ENCODE data around the gene CACNA2D4. TPM values are rescaled to one million over a fixed set of nuclear protein-coding genes. Genes with fewer than 3 reads are reported as not detected.

CACNA2D4 gene
- total RNA-seq, 1 donor: 0.72 TPM

DNA sequence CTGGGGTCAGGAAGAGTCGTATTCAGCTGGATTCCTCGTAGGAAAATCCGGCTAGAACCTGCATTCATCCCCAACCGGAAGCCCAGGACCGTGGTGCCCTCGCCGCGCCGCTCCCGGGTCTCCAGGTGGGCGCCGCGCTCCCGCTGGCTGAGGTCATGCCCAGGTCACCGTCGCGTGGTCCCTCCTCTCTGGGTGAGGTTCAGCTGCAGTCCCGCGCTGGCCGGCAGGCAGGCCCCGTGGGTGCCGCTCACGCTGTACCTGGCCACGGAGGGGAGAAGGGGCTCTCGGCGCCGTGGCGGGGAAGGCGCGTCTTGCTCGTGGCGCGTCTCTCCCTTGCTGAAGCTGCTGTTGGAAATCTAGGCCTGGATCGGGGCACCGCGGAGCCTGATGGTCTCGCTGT is 53.6 kb downstream of the CACNA2D4 start:
- H3K27me3 ChIP-seq (ENCODE audit: insufficient read depth, low read length): peaks cover 51% of the 10 kb centered on the region
- no peak overlapping the region for H3K27ac ChIP-seq (ENCODE audit: low read depth, low read length)
- H3K79me2 ChIP-seq (ENCODE audit: insufficient read depth, low read length): no peaks in the 10 kb centered on the region
- DNase-seq (ENCODE audit: insufficient read length, low spot score, missing footprints): no peak
- no peaks in the 10 kb centered on the region for H4K20me1 ChIP-seq (ENCODE audit: insufficient read depth, low read length)
- no peaks in the 10 kb centered on the region for H3K9me3 ChIP-seq (ENCODE audit: low read depth, low read length)
- no peak overlapping the region for H2AFZ ChIP-seq (ENCODE audit: low read length)
- TF ChIP-seq, protein P1, sequence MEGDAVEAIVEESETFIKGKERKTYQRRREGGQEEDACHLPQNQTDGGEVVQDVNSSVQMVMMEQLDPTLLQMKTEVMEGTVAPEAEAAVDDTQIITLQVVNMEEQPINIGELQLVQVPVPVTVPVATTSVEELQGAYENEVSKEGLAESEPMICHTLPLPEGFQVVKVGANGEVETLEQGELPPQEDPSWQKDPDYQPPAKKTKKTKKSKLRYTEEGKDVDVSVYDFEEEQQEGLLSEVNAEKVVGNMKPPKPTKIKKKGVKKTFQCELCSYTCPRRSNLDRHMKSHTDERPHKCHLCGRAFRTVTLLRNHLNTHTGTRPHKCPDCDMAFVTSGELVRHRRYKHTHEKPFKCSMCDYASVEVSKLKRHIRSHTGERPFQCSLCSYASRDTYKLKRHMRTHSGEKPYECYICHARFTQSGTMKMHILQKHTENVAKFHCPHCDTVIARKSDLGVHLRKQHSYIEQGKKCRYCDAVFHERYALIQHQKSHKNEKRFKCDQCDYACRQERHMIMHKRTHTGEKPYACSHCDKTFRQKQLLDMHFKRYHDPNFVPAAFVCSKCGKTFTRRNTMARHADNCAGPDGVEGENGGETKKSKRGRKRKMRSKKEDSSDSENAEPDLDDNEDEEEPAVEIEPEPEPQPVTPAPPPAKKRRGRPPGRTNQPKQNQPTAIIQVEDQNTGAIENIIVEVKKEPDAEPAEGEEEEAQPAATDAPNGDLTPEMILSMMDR (IDR thresholded peaks at IDR 0.05; ENCODE audit: extremely low read depth, low read depth, low read length): no peak
- H3K4me1 ChIP-seq (ENCODE audit: insufficient read depth, low read length): no peaks in the 10 kb centered on the region
- no peaks in the 10 kb centered on the region for H3K36me3 ChIP-seq (ENCODE audit: insufficient read depth, low read length)
- no peak overlapping the region for H3K4me2 ChIP-seq (ENCODE audit: insufficient read depth, low read length)
- H3K4me3 ChIP-seq (ENCODE audit: insufficient read depth, low read length): no peak overlapping the region

DNA sequence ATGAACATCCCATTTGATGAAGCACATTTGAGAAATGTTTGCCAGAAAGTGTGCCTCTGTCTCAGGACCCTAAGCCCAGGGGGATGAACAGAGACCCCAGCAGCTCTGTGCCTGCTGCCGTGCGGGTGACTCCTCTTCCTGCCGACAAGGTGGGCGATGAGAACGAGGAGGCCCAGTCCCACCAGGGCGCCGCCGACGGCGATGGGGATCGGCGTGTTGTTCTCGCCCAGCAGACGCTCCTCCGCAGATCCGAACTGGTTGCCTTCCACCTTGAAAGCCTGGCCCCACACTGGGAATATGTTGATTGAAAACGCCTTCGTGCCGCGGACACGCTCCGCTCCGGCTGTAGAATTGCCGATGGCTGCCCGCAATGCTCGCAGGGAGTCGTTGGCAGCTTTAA is 54.0 kb downstream of the CACNA2D4 start:
- Histone ChIP-seq H3K27me3 (ENCODE audit: insufficient read depth, low read length) (peaks cover 48% of the 10 kb centered on the region), H3K9me3 (ENCODE audit: low read depth, low read length) (no peaks in the 10 kb centered on the region), H3K27ac (ENCODE audit: low read depth, low read length) (no peak overlapping the region), H3K4me1 (ENCODE audit: insufficient read depth, low read length) (no peaks in the 10 kb centered on the region), H3K79me2 (ENCODE audit: insufficient read depth, low read length) (no peaks in the 10 kb centered on the region), H3K4me2 (ENCODE audit: insufficient read depth, low read length) (no peak overlapping the region), H3K4me3 (ENCODE audit: insufficient read depth, low read length) (no peak overlapping the region), H4K20me1 (ENCODE audit: insufficient read depth, low read length) (no peaks in the 10 kb centered on the region), H2AFZ (ENCODE audit: low read length) (no peak overlapping the region), H3K36me3 (ENCODE audit: insufficient read depth, low read length) (no peaks in the 10 kb centered on the region)
- DNase-seq (ENCODE audit: insufficient read length, low spot score, missing footprints): no peak
- TF ChIP-seq, protein P1 (IDR thresholded peaks at IDR 0.05; ENCODE audit: extremely low read depth, low read depth, low read length): no peak

DNA sequence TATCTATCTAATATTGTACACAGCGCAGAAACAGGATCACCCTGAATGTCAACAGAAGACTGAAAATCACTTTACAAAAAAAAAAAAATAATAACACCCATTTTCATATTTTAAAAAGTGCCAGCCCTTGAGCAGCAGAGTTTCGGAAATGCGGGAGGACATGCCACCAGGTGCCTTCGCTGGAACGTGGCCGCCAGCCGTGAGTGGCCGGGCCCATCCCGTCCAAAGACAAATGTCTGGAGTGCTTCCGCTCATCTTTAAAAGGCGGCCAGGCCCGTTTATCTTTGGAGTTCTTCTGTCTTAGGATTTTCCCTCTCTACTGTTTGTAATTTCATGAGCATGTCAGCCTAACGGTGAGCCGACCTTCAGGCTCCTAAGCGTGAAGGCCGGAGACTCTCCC is 54.6 kb downstream of the CACNA2D4 start:
- Histone ChIP-seq H2AFZ (ENCODE audit: low read length) (no peak overlapping the region), H3K79me2 (ENCODE audit: insufficient read depth, low read length) (no peaks in the 10 kb centered on the region), H3K36me3 (ENCODE audit: insufficient read depth, low read length) (no peaks in the 10 kb centered on the region), H3K9me3 (ENCODE audit: low read depth, low read length) (no peaks in the 10 kb centered on the region), H3K4me2 (ENCODE audit: insufficient read depth, low read length) (no peak overlapping the region), H3K4me1 (ENCODE audit: insufficient read depth, low read length) (no peaks in the 10 kb centered on the region), H4K20me1 (ENCODE audit: insufficient read depth, low read length) (no peaks in the 10 kb centered on the region), H3K27ac (ENCODE audit: low read depth, low read length) (no peak overlapping the region), H3K27me3 (ENCODE audit: insufficient read depth, low read length) (peaks cover 48% of the 10 kb centered on the region), H3K4me3 (ENCODE audit: insufficient read depth, low read length) (no peak overlapping the region)
- TF ChIP-seq, protein P1 (IDR thresholded peaks at IDR 0.05; ENCODE audit: extremely low read depth, low read depth, low read length): no peak
- DNase-seq (ENCODE audit: insufficient read length, low spot score, missing footprints): no peak

DNA sequence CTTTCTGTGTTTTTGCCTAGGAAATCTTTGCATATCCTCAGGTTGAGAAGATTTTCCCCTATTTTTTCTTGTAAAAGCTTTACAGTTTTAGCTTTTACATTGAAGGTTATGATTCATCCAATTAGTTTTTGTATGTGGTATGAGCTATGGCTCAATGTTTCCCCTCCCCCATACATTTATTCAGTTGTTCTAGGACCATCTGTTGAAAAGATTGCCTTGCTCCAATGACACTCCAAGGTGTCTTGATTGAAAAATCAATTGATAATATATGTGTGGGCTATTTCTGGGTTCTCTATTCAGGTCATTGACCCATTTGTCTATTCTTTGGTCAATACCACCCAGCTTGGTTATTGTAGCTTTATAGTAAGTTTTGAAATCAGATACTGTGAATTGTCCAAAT is 55.5 kb downstream of the CACNA2D4 start:
- Histone ChIP-seq H3K36me3 (ENCODE audit: insufficient read depth, low read length) (no peaks in the 10 kb centered on the region), H3K9me3 (ENCODE audit: low read depth, low read length) (no peaks in the 10 kb centered on the region), H2AFZ (ENCODE audit: low read length) (no peak overlapping the region), H3K4me2 (ENCODE audit: insufficient read depth, low read length) (no peak overlapping the region), H3K27ac (ENCODE audit: low read depth, low read length) (no peak overlapping the region), H3K27me3 (ENCODE audit: insufficient read depth, low read length) (peaks cover 49% of the 10 kb centered on the region), H3K79me2 (ENCODE audit: insufficient read depth, low read length) (no peaks in the 10 kb centered on the region), H4K20me1 (ENCODE audit: insufficient read depth, low read length) (no peaks in the 10 kb centered on the region), H3K4me3 (ENCODE audit: insufficient read depth, low read length) (no peak overlapping the region), H3K4me1 (ENCODE audit: insufficient read depth, low read length) (no peaks in the 10 kb centered on the region)
- no peak for DNase-seq (ENCODE audit: insufficient read length, low spot score, missing footprints)
- TF ChIP-seq, protein P1 (IDR thresholded peaks at IDR 0.05; ENCODE audit: extremely low read depth, low read depth, low read length): no peak
